Posterior vena cava (tissue), 2 donors: ENCODE measurements around the gene ALKBH2. TPM values are rescaled to one million over a fixed set of nuclear protein-coding genes. Genes with fewer than 3 reads are reported as not detected.
"Not testable (repeated sequence)": the region's sequence is repeated elsewhere in the genome, so short reads cannot be mapped to it uniquely, and the experiment has no call there.

Experiments
- DNase-seq: peaks from one replicate; pipeline ENCODE4 v3.0.0-alpha.2; 2020; ENCODE audit warnings: low spot score
- intact Hi-C, 2 donors: fragments of 100-400 bp; cut with DNase I; formaldehyde crosslinking; loops; one replicate each; pipeline versions ENCODE4 v1.14.1 to v1.14.2; 2022 to 2023
- total RNA-seq, 2 donors: library from RNA; stranded (reverse); fragmentation: NEBNext Ultra II Directional; extraction: Animal tissue kit (Norgen Biotek cat#: 25700); gene quantifications; one replicate each; pipeline ENCODE4 v1.2.1, GENCODE V29; 2021
- donor health status: DM: yes; HTN: yes; CAD: no.
- donor health status: DM: yes; HTN: yes; CAD: no.

The ALKBH2 gene
- total RNA-seq, 2 donors from 2014 or later, result 13.3 to 18.4 TPM

- DNase-seq, intact Hi-C loops: not testable (repeated sequence)
Observed at GRCh38 chr12:109048706-109049105, 44.6 kb downstream of the ALKBH2 start.

- DNase-seq, result no peak
- intact Hi-C loops, result no loop called here
Observed at GRCh38 chr12:109047081-109047805, 46.0 kb downstream of the ALKBH2 start.

DNA sequence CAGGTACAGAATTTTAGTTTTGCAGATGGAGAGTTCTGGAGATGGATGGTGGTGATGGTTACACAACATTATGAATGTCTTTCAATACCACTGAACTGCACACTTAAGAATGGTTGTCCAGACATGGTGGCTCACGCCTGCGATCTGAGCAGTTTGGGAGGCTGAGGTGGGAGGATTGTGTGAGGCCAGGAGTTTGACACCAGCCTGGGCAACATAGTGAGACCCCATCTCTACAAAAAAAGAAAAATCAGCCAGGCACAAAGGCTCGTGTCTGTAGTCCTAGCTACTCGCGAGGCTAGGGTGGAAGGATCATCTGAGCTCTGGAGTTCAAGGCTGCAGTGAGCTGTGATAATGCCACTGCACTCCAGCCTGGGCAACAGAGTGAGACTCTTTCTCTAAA is 49.0 kb downstream of the ALKBH2 start:
- DNase-seq, result no peak
- intact Hi-C loops, result no loop called here

Other genes starting within 250 kb of the ALKBH2 start
- 10 to 100 TPM; 34.7 to 43.9 TPM for gene SSH1, start 235.9 kb downstream of the ALKBH2 start, total RNA-seq
- gene DAO, start 213.4 kb downstream of the ALKBH2 start, total RNA-seq, result under 1 TPM in 1 of 2 donors, not detected in 1; 0.28 TPM
- not detected for gene SVOP, start 72.4 kb downstream of the ALKBH2 start, total RNA-seq
- 1 to 10 TPM; 8.1 to 8.3 TPM for gene USP30, start 40.9 kb downstream of the ALKBH2 start, total RNA-seq
- gene UNG, start 4.1 kb upstream of the ALKBH2 start, total RNA-seq, result 10 to 100 TPM; 10.3 to 11.1 TPM
- gene ACACB, start 23.1 kb upstream of the ALKBH2 start, total RNA-seq, result 10 to 100 TPM; 29.4 to 49.7 TPM
- gene FOXN4, start 215.8 kb upstream of the ALKBH2 start, total RNA-seq, result not detected